HG02642 (cell line): ENCODE data around the gene COL20A1.

ENCODE experiments used
- ATAC-seq: cut with Tn5 transposase; IDR thresholded peaks from one replicate; pipeline ENCODE4 v1.9.1; 2021; ENCODE audit warnings: mild to moderate bottlenecking; ENCODE audit not compliant: unreplicated experiment, poor library complexity

The COL20A1 gene

DNA sequence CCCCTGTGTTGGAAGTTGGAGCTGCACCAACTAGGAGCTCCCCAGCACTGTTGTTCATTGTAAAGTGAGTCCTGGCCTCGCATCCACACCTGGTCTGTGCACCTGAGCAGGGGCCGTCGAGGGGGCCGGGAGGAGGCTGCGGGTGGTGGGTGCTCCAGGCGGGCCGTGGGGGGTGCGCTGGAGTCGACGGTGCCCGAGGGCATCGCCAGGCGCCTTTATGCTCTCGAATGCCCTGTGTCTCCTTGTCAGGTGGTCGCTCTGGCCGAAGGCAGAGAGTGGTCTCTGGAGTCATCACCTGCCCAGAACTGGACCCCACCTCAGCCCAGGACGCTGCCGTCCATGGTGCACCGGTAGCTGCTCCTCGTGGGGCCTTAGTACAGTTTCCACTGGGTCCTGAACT lies 16.0 kb upstream of the COL20A1 start:
- ATAC-seq, result no peak

DNA sequence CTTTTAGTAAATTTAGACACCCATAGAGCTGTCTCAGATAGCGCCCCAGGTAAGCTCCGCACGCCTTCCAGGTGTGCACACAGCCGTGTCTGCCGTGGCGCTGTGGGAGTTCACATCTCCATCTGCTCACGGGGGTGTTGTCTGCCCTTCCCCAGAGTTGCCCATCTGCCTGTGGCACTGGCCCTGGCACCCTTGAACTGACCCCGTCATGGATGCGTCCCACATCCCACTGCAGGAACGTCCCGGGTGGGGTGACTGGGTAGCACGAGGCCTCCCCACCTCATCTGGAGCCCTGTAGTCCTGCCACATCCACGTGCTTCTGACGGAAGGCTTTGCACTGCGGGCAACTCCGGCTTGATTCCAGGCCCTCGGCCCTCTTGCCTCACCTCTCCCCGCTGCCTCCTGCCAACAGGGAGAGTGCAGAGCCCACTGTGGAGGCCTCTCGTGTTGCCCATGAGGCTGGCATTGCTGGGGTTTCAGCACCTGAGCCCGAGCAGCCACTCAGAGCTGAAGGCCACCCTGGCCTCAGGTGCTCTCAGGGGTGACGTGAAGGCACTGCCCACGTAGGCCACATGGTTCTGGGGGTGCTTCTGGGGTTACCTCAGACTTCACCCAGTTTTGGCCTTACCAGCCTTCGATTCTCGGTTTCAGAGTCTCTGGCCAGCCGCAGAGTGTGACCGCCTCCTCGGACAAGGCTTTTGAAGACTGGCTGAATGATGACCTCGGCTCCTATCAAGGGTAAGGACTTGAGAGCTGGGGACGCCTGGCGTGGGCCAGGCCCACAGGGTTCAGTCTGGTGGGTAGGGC lies 15.3 kb upstream of the COL20A1 start:
- no peak for ATAC-seq

DNA sequence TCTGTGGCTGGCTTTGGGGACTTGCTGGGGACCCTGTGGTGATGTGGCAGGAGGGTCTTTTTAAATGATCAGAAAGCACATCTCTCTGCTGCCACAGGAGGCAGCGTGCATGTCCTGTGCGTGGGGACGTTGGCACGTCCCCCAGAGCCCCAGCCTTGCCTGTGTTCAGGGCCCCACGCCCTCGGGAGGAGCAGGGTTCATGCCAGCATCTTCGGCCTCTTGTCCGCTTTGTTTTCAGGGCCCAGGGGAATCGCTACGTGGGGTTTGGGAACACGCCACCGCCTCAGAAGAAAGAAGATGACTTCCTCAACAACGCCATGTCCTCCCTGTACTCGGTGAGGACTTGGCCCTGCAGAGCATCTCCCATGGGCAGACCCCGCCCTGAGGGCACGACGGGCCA lies 14.3 kb upstream of the COL20A1 start:
- ATAC-seq, result no peak

DNA sequence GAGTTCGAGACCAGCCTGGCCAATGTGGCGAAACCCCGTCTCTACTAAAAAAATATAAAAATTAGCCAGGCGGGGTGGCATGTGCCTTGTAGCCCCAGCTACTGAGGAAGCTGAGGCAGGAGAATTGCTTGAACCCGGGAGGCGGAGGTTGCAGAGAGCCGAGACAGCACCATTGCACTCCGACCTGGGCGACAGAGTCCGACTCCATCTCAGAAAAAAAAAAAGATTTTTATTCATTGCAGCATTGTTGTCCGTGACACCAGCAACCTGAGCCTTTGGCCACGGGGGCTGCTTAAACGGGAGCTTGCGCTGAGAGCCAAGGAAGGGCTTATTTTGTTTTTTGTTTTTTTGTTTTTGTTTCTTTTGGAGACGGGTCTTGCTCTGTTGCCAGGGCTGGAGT lies 13.1 kb upstream of the COL20A1 start:
- no peak for ATAC-seq

DNA sequence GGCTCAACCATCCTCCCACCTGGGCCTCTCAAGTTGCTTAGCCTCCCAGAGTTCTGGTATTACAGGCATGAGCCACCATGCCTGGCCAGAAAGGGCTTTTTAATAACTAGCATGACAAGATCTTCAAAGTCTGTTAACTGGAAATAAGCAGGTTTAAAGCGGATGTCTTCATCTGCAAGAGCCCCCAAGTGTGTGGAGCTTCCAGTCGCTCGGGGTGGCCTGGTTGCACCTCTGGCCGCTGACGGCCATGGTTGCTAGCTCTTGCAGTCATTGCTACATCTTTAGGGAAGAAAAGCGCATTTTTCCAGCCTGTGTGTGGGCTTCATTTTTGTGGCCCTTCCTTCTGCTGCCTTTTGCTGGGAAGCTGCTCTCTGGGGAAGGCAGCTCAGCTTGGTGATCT lies 12.6 kb upstream of the COL20A1 start:
- ATAC-seq, result no peak

DNA sequence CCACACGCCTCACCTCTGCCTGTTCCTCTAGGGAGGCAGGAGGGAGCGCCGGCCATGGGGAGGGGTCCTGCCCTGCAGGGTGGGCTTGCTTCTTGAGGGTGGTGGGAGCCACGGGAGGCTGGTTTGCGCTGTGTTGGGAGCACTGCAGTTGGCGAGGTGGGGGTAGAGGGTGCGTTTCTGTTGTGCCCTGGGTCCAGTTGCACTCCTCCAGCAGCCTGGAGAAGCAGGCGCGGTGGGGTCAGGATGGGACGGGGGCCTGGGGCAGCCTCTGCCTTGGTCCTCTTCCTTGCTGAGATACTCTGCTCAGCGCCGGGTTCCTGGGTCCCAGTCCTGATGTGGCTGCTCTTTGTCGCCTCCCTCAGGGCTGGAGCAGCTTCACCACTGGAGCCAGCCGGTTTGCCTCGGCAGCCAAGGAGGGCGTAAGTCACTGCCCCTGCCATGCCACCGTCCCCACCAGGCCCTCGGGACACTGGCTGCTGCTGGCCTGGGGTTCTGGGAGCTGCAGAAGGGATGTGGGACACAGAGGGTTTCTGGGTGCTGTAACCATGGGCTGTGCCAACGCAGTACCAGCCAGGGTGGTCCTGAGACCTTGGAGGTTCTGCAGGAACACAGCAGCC lies 11.9 kb upstream of the COL20A1 start:
- ATAC-seq, result no peak

DNA sequence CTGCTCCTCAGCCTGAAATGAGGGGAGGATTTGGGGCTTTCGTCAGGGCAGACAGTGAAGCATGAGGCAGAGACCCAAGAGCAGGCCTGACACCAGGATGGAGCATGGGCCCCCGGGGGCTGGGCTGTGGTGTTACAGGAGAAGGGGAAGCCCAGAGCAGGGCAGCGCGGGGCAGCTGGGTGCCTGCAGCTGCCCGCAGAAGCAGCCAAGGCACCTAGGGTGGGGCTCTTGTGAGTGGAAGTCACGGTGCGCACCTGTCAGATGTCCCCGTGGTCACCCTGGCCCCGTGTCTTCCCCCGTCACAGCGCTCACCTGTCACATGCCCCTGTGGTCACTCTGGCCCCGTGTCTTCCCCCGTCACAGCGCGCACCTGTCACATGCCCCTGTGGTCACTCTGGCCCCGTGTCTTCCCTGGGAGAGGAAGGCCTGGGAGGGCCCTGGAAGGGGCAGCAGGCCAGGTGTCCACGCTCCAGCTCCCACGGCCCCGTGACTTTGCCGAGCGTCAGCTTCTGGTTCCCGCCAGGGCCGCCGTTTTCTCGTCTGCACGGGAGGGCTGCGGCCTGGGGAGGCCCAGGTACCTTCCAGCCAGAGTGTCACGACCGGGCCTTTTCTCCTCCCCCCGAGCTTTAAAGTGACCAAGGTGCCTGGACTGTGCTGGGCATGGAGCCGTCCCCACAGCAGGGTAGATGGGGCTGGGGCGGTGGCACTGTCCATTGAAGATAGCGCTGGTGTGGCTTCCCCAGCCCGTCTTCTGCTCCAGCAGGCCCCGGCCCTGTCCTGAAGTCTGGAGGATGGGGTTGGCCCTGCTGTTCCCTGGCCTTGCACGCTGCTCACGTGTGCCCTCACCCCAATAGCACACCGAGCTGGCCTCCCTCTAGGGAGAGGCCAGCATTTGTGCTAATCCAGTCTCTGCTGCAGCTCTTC lies 11.0 kb upstream of the COL20A1 start:
- no peak for ATAC-seq

DNA sequence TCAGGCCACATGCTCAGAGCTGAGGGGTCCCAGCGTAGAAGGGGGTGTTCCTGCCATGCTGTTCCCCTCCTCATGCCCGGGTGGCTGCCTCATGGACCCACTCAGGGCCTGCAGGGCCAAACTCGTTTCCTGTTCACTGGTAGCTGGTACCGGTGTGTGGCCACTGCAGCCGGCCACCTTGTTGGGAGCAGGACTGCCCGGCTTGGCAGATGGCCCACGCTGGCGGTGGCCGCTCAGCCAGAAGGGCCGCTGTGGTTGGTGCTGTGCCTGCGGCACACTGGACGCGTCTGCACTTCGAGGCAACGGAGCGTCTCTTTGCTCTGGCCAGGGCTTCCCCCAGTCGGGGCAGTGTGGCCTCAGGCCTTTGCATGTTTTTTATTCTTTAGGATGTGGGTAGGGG lies 10.0 kb upstream of the COL20A1 start:
- no peak for ATAC-seq

DNA sequence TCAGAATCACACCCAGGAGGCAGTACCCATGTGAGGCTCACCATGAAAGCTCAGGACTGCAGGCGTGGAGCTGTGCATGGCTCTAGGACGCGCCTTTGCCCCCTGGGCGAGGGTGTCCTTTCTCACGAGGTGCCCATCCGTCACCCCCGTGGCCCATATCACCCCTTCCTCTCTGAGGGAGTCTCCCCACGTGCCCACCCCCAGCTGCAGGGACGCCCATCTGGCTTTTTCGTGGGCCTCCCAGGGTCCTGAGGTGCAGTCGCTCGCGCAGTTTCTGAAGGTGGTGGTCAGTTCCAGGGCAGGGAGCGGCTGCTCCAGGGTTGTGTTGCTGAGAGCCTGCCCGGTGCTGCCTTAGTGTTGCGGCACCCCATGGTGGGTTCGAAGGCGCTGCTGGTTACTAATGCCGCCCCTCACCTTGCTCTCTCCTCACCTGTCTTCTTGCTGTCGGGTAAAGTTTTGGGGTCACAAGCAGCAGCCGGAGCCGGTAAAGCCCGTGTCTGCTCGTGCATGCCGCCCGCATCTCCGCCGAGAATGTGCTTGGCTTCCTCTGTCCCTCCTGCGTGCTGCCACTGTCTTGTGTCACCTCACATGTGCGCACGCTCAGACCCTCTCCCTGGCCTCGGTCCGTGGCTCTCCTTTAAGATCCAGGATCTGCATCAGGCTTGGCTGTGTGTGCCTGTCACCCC lies 9.4 kb upstream of the COL20A1 start:
- ATAC-seq, result no peak

DNA sequence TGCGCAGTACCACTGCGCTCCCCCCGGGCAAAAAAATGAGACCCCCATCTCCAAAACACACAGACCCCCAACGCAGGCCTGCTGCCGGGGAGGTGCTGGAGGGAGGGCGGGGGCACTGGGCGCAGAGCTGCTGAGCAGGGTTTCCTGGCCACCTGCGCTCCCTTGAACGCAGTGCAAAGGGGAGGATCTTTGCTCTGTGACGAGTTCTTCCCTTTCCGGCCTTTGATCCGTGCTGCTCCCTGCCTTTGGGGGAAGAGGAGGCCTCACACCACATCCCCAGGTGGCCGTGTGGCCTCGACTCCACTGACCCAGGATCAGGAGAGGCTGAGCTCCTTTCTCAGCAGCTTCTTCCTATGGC lies 8.9 kb upstream of the COL20A1 start:
- ATAC-seq, result no peak

DNA sequence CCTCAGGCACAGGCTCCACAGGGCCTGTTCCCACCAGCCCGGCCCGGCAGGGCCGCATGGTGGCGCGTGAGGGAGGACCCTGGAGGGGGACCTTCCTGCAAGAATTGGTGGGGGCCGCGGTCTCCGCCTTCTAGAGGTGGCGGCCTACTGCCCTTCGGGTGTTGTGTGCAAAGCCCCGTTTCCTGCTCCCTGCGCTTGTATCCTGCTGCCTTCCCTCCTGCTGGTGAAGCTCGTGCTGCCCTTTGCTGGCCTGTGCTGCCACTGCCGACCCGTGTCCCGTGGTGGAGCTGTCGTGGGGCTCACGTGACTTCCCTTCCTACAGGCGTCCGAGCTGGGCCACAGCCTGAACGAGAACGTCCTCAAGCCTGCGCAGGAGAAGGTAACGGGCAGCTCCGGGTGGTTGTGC lies 8.4 kb upstream of the COL20A1 start:
- ATAC-seq, result no peak

DNA sequence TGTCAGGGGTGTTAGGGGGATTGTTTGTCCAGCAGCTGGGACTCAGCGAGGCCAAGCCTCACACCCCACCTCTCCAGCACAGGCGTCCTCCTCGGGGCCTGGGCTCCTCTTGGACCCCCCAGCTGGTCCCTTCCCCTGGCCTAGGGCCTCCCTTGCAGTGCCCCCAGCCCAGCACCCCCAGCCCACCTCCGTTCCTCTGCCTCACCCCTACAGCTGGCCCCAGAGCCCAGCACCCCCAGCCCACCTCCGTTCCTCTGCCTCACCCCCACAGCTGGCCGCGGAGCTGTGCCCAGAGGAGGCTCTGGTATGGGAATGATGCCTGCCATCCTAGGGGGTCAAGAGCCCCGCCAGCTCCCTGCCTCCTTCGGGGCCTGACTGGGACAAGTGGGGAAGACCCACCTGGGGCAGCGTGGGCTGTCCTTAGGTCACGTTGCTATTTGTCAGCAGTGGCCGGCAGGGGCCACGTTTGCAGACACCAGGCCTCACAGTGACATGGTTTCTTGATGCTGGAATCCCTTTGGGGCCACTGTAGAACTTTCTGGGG lies 7.9 kb upstream of the COL20A1 start:
- ATAC-seq, result no peak

DNA sequence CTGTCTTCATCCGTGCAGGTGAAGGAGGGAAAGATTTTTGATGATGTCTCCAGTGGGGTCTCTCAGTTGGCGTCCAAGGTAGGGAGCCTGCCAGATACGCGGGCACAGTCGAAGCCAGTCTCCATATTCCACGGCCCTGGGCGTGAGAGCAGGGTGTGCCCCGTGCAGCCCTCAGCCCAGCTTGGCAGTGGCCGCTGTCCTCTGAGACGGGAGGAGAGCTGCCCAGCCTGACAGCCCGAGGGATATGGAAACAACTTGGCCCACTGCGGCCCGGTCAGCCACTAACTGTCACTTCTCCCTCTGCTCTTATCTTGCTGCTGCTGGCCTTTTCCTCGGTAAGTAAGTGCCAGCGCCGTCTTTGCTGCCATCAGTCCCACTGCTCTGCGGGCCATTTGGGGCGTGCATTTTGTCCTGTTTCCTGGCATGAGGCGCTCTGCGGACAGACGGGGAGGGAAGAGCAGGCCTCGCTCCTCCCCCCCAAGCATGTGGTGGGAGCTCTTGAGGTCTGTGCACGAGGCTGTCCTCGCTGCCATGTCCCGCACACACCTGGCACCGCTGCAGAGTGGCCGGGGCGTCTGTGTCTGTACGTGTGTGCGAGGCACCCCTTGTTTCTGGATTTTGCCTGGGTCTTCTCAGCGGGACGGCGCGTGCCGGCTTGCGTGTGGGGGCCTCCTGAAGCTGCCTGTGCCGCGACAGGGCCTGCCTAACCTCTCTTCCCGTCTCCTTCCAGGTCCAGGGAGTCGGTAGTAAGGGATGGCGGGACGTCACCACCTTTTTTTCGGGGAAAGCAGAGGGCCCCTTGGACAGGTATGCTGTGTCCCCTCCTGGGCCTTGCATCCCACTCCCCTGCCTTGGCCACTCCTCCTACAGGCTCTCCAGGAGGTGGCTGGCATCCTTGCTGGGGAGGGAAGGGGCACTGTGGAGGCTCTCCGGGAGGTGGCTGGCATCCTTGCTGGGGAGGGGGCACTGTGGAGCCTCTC lies 7.1 kb upstream of the COL20A1 start:
- no peak for ATAC-seq

DNA sequence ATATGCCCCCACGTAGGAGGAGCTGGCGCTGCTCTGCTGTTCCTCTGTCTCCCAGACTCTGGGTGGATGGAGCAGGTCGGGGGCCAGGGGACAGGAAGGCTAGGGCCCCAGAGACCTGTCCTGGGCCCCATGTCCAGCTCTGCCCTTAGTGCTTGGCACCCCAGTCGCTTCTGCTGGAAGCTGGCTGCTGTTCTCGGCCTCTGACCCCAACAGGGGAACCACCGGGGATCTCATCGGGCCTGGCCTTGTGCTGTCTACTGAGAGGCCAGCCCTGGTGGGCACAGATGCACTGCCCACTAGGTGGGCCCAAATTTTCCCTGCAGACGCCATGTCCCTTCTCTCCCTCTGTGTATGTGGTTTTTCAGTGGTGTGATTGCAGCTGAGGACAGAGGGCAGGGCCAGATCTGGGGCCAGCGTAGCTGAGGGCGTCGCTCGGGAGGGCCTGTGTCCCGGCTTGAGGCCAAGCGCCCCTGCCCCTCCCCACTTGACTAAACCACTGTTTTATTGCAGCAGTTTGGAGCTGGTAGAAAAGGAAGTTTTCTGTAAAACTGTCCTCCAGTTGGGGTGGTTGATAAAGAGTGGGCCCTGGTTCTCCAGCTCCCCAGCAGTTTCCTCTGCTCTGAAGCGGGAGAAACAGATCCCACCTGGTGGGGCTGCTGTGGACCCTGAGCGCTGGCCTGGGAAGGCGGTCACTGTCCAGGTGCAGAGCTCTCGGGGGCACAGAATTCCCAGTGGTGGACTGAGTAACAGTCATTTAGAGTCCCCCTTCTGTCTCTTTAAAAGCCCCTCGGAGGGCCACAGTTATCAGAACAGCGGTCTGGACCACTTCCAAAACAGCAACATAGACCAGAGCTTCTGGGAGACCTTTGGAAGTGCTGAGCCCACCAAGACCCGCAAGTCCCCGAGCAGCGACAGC lies 5.9 kb upstream of the COL20A1 start:
- ATAC-seq, result no peak

DNA sequence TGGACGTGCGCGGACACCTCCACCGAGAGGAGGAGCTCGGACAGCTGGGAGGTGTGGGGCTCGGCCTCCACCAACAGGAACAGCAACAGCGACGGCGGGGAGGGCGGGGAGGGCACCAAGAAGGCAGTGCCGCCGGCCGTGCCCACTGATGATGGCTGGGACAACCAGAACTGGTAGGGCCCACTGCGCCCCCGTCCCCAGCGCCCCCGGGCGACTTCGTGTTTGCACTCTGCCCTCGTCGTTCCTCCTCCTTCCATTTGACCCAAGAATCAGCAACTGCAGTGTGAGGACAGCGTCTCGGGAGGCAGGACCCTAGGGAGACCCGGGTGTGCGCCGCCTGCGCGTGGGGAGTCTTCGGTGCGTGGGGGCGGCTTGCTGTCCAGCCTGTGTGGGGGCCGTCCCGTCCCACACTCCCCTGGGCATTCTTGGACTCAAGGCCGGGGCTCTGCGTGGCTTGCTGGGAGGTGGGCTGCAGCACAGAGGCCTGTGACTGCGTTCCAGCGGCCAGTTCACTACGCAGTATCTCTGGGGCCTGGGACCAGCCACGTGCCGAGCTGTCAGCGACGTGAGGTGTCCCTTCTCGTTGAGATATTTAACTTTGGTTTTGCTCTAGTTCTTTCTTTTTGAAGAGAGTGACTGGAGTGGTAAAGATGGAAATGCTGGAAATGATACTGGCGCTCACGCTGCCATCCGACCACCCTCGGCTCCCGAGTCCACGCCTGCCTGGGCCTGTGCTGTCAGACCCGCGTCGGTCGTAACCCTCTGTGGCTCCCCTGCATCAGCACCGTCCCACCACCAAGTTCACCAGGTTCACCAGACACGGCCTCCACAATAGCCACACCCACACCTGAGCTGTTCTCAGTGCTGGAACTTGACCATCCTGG lies 5.0 kb upstream of the COL20A1 start:
- no peak for ATAC-seq

DNA sequence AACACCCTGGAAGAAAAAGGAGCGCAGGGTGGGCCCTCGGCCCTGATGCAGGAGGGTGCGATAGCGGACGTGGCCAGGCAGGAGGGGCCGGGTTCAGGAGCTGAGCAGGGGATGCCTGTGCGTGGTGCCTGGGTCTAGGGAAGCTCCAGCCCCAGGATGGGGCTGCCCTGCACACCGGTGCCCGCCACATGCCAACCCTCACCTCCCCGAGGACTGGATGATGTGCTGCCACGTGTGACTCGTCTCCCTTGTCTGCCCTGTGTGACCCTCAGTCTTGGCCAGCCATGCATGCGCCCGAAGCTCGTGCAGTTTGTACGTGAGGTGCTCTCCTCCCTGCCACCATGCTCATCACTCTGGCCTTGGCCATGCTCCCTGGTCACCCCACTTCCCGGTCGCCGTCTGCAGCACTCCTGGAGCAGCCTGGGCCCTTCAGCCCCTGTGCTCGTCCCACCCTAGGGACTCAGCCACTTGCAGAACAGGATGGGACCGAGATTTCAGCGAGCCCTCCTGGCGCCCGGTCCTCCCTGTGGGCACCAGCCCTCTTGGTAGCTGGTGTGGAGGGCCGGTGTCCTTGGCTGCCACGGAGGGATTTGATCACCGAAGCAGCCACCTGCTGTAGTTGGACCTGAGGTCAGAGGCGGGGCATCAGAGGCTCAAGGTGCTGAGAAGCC lies 4.3 kb upstream of the COL20A1 start:
- ATAC-seq, result no peak
